Heart right ventricle (tissue), 16 donors: Measurements from ENCODE around the gene DPH2. TPM values are rescaled to one million over a fixed set of nuclear protein-coding genes. Genes with fewer than 3 reads are reported as not detected.

Experiments
- ATAC-seq, 8 donors: fragments of 200-7000 bp; cut with Tn5 transposase; one replicate each; pipeline ENCODE4 v1.9.1; 2020; ENCODE audit warnings: mild to moderate bottlenecking in 8 of 8, moderate library complexity in 8 of 8, moderate number of reproducible peaks in 1 of 8
- DNase-seq, 2 donors: peaks; one replicate each; pipeline ENCODE4 v3.0.0-alpha.2; 2020
- H3K27ac ChIP-seq, 10 donors: fragments of 200-600 bp; sonication (generic) in 2 of 10; one replicate each; pipeline versions ENCODE4 v1.5.0 to v1.8.0; 2020 to 2022; ENCODE audit warnings: mild to moderate bottlenecking in 3 of 10
- H3K27me3 ChIP-seq, 7 donors: fragments of 200-600 bp; one replicate each; pipeline ENCODE4 v1.8.0; 2021 to 2022; ENCODE audit warnings: mild to moderate bottlenecking in 2 of 7
- H3K36me3 ChIP-seq, 9 donors: fragments of 200-600 bp; sonication (generic) in 1 of 9; one replicate each; pipeline versions ENCODE4 v1.5.0 to v1.8.0; 2020 to 2022; ENCODE audit warnings: mild to moderate bottlenecking in 2 of 9
- H3K4me1 ChIP-seq, 9 donors: fragments of 200-600 bp; sonication (generic) in 1 of 9; one replicate each; pipeline versions ENCODE4 v1.5.0 to v1.8.0; 2020 to 2022; ENCODE audit warnings: mild to moderate bottlenecking in 4 of 9
- H3K4me3 ChIP-seq, 10 donors: fragments of 200-600 bp; sonication (generic) in 2 of 10; one replicate each; pipeline versions ENCODE4 v1.5.0 to v1.8.0; 2020 to 2022; ENCODE audit warnings: mild to moderate bottlenecking in 7 of 10, moderate library complexity in 2 of 10
- H3K9me3 ChIP-seq, 11 donors: fragments of 200-600 bp in 10 of 11; sonication (generic) in 2 of 11; one replicate each; pipeline versions ENCODE4 v1.5.0 to v1.8.0; 2013 to 2022; ENCODE audit warnings: mild to moderate bottlenecking in 2 of 11, control low read depth in 1 of 11, moderate library complexity in 1 of 11
- CTCF ChIP-seq, 9 donors: fragments of 200-600 bp; sonication (generic) in 2 of 9; IDR thresholded peaks; one replicate each; pipeline versions ENCODE4 v1.5.0 to v1.8.0; 2021 to 2022; ENCODE audit warnings: antibody characterized with exemption in 9 of 9, mild to moderate bottlenecking in 5 of 9, moderate library complexity in 1 of 9
- WGBS, 2 donors: extraction: QIAGEN DNeasy Blood & Tissue Kit; methylation state at CpG; one replicate each; pipeline ENCODE4 v1.1.7; 2013; ENCODE audit warnings: inconsistent platforms in 1 of 2; 5-methylcytosine and 5-hydroxymethylcytosine counted together
- intact Hi-C, 10 donors: fragments of 100-400 bp; cut with DNase I; formaldehyde crosslinking; loops; one replicate each; pipeline versions ENCODE4 v1.11.1 to v1.14.2; 2022
- polyA plus RNA-seq, 2 donors: library from polyadenylated mRNA; stranded (reverse); fragments of 200-250 nt; gene quantifications; one replicate each; pipeline ENCODE4 v1.2.3, GENCODE V29; 2013
- total RNA-seq, 10 donors: library from RNA; stranded (reverse); fragmentation: NEBNext Ultra II Directional in 3 of 10; extraction: Animal tissue kit (Norgen Biotek cat#: 25700) in 3 of 10; gene quantifications; one replicate each; pipeline versions ENCODE4 v1.2.1 to v1.2.4, GENCODE V29; 2021 to 2023
- donor health status: Arrhythmogenic right ventricular cardiomyopathy.
- donor health status: ischemic (EF 13 %, LVEDD 7.1; RV severe dilation, severe dysfunction).
- donor health status: healthy with polysubstance abuse.
- donor health status: DM: no; HTN: yes; CAD: no.
- donor health status: DM: no; HTN: no; CAD: no.
- donor health status: ischemic (EF 25% LVEDD 6.9; RV normal size, moderate dysfunction).
- donor health status: ischemic (EF 25% LVEDD 5.7; RV mildly dilated, moderate dysfunction).
- donor health status: healthy.
- donor health status: DM: yes; HTN: yes; CAD: no.
- donor health status: Ischemic cardiomyopathy.
- donor health status: ischemic (EF 35%, LVEDD 5.7; RV mildly dilated, moderate dysfunction).
- donor health status: nonischemic (EF 11% LVEDD 7.7; RV severe dilation, severe dysfunction).
- donor health status: DM: yes; HTN: yes; CAD: no.
- donor health status: PGD.
- donor health status: ischemic (EF 29% LVEDD 5.4; RV normal size, mild dysfunction).
- donor health status: nonischemic (EF 23%, LVEDD 6.1; RV moderate dilation, normal function).

DPH2 gene
- total and polyA plus RNA-seq, 12 donors, result 9.4 to 33.7 (median 14.3) TPM

GRCh38 chr1:43930168-43930948 lies 39.5 kb upstream of the DPH2 start:
- H3K27me3 ChIP-seq, result peaks cover 0 to 26% (median 21%) of the 10 kb centered on the region in 7 donors
- DNase-seq (no peak), ATAC-seq (no peak)
- TF ChIP-seq CTCF (IDR thresholded peaks at IDR 0.05), result peak in 8 of 9 donors; percentile 9 to 49 (median 39)
- H3K9me3 ChIP-seq, result no peaks in the 10 kb centered on the region
- H3K4me1 ChIP-seq, result peaks cover 3 to 27% (median 11%) of the 10 kb centered on the region in 9 donors
- intact Hi-C loops, result loop anchor here in 7 of 10 donors (5.0 to 10.0 kb wide), 4 partner anchors 388 to 406 kb away; partner anchors contain the start of gene PTPRF (in 1 of the 7)
- no peak overlapping the region for H3K27ac ChIP-seq
- H3K36me3 ChIP-seq, result peaks cover 0 to 20% (median 0%) of the 10 kb centered on the region in 9 donors
- WGBS, 2 donors, result 96 to 97% methylated on average over 10 of the region's 10 CpGs
- H3K4me3 ChIP-seq, result no peak overlapping the region

- no peak for TF ChIP-seq CTCF (IDR thresholded peaks at IDR 0.05)
- peaks cover 0 to 32% (median 26%) of the 10 kb centered on the region in 7 donors for H3K27me3 ChIP-seq
- H3K36me3 ChIP-seq, result peaks cover 0 to 14% (median 0%) of the 10 kb centered on the region in 9 donors
- no peaks in the 10 kb centered on the region for H3K9me3 ChIP-seq
- peaks cover 4 to 33% (median 11%) of the 10 kb centered on the region in 9 donors for H3K4me1 ChIP-seq
- H3K4me3 ChIP-seq, result no peak overlapping the region
- WGBS, 2 donors, result 79 to 86% methylated on average over 4 of the region's 4 CpGs
- intact Hi-C loops, result loop anchor here in 7 of 10 donors (5.0 to 10.0 kb wide), 4 partner anchors 389 to 406 kb away; partner anchors contain the start of gene PTPRF (in 1 of the 7)
- ATAC-seq, result no peak
- H3K27ac ChIP-seq, result no peak overlapping the region
- no peak for DNase-seq
These were observed 38.9 kb upstream of the DPH2 start for GRCh38 chr1:43930949-43931275.

- Histone ChIP-seq H3K27ac (no peak overlapping the region), H3K4me3 (no peak overlapping the region), H3K4me1 (peaks cover 6 to 40% (median 17%) of the 10 kb centered on the region in 9 donors), H3K27me3 (peaks cover 0 to 40% (median 26%) of the 10 kb centered on the region in 7 donors), H3K36me3 (peaks cover 0 to 5% (median 0%) of the 10 kb centered on the region in 9 donors), H3K9me3 (no peaks in the 10 kb centered on the region)
- 88 to 97% methylated on average over 13 of the region's 13 CpGs for WGBS, 2 donors
- DNase-seq (no peak), ATAC-seq (no peak)
- no peak for TF ChIP-seq CTCF (IDR thresholded peaks at IDR 0.05)
- intact Hi-C loops, result loop anchor here in 7 of 10 donors (5.0 to 10.0 kb wide), 4 partner anchors 390 to 407 kb away; partner anchors contain the start of gene PTPRF (in 1 of the 7)
These were observed 37.8 kb upstream of the DPH2 start for GRCh38 chr1:43931711-43932660.
